Activated CD4-positive, alpha-beta T cell treated with anti-CD3 and anti-CD28 coated beads, Interleukin-2, Interleukin-6, amounts not matched to agents 100 ng/mL and 50 ng/mL, durations not matched to agents 16 hours and 8 hours (primary cell): Measurements from ENCODE around the gene PIK3R2.

ENCODE experiments used
- DNase-seq: peaks from one replicate; pipeline ENCODE4 v3.0.0-alpha.2; 2020

The PIK3R2 gene

DNA sequence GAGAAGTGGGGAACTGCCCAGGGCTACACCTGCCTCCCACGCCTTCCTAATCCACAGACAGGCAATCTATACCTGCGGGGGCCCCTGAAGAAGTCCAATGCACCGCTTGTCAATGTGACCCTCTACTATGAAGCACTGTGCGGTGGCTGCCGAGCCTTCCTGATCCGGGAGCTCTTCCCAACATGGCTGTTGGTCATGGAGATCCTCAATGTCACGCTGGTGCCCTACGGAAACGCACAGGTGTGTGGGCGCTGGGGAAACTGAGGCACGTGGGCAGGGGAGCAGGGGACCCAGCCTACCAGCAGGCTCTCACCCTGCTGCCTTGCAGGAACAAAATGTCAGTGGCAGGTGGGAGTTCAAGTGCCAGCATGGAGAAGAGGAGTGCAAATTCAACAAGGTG, 22.0 kb downstream of the PIK3R2 start:
- DNase-seq: no peak

DNA sequence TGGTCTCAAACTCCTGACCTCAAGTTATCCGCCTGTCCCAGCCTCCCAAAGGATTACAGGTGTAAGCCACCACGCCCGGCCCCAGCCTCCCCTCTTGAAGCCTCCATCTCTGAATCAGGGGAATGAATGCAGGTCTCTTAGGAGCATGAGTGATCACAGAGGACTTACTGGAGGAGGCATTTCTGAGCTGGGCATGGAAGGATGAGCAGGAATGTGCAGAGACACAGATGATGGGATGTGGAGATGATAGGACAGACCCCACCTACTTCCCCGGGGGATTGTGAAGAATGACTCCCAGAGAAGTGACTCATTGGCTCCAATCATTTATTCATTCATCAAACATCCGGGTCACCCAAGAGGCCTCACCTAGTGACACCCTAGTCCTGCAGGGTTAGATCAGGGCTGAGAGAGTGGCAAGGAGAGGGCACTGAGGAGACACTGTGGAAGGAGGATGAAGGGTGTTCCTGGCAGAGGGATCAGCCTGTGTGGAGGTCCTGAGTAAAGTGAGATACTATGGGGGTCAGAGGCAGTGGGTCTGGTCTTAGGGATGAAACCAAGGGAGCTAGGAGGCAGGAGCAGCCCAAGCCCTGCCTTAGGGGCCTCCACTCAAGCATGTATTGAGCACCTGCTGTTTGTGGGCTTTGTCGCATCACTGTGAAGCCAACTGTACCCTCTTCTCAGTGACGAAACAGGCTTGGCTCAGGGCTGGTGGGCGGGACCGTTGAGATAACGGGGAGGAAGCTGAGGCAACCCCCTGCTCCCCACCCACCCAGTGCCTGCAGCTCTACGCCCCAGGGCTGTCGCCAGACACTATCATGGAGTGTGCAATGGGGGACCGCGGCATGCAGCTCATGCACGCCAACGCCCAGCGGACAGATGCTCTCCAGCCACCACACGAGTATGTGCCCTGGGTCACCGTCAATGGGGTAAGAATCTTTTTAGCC, 23.7 kb downstream of the PIK3R2 start:
- no peak for DNase-seq

DNA sequence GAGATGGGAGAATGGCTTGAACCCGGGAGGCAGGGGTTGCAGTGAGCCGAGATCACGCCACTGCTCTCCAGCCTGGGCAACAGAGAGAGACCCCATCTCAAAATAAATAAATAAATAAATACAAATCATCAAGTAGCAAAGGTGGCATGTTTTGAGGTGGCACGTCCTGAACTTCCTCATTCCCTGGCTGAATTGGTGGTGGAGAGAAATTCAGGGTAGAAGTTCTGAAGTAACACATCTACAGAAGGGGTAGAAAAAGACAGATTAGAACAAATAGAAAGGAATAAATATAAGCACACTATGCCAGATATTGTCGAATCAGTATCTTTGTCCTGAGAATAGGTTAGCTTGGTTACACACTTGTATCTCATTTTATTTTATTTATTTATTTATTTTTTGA, 27.0 kb downstream of the PIK3R2 start:
- no peak for DNase-seq

DNA sequence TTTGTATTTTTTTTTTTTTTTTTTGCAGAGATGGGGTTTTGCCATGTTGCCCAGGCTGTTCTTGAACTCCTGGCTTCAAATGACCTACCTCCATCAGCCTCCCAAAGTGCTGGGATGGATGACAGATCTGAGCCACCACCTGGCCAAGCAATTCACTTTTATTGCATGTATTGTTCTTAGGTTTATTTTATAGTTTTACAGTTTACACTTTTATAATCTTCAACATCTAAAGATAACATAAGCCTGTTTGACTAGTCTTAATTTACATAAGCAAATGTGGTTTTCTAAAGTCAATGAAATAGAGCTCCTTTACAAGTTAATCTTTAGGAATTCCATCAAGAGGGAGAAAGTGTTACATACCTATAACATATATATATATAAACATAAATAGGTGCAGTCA, 30.6 kb downstream of the PIK3R2 start:
- DNase-seq: no peak

DNA sequence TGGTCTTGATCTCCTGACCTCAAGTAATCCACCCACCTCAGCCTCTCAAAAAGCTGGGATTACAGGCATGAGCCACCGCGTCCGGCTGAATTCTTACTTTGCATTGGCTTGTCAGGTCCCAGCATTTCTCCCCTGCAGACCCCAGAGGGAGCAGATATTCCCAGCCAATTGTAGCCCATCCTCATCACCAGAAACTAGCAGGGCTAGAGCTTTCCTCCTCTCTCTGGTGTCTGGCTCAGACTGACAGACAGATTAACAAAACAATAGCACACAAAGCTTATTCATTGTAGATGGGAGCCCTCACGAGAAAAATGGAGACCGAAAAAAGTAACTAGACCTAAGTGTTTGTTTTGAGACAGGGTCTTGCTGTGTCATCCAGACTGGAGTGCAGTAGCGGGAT, 32.6 kb downstream of the PIK3R2 start:
- no peak for DNase-seq

DNA sequence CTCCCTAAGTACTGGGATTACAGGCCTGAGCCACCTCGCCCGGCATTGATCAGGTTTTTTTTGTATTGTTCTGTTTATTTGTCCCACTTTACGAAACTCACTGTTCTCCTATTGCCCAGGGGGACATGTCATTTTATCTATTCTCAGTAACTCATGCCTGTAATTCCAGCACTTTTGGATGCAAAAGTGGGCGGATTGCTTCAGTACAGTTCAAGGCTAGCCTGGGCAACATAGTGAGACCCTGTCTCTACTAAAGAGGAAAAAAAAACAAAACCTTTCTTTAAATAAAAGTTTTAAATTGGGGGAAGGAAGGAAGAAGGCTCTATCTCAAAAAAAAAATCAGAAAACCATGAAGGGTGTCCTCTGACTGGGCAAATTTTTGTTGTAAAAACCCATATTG, 37.3 kb downstream of the PIK3R2 start:
- DNase-seq: no peak

DNA sequence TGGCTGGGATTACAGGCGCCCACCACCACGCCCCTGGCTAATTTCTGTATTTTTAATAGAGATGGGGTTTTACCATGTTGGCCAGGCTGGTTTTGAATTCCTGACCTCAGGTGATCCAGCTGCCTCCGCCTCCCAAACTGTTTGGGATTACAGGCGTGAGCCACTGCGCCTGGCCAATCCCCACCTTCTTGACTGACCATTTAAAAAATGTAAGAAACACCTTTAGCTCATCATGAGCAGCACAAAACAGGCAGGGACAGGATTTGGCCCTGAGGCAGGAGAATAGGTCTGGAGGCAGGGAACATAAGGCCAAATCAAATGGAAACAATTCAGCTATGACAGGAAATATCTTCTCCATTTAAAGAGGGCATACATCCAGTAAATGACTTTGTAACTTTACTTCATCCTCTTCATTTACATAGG, 38.7 kb downstream of the PIK3R2 start:
- no peak for DNase-seq

DNA sequence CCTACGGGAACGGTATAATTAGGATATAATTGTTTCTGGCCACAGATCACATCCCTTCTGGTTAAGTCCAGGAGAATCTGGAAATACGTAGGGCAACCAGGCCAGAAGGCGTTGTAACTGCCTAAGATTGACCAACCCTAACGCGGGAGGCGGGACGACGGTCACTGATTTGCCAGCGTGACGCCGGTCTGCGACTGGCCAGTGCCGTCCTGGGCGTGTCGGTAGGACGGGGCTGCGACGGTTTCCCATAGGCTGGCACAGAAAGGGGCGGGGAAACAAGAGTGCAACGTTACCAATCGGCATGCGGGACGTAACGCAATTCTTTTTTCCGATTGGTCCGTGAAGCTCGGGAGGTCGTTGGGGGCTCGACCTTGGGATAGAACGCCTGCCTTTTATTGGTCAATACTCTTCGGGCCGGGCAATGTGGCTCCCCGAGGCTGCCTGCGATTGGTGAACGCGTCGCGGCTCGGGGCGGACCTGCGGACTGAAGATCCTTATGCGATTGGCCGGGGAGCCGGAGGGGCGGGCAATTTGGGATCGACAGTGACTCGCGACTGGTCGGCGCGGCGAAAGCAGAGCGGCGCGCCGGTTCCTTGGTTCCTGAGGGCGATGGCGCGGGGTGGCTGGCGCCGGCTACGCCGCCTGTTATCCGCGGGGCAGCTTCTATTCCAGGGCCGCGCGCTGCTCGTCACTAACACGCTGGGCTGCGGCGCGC, 39.9 kb downstream of the PIK3R2 start, which contains the start of gene MPV17L2:
MPV17L2 (plus strand) TSS at position 546 of the 715 bp plus-strand sequence; CDS start at position 610, 64 bp downstream.
- DNase-seq: peak; percentile 100

DNA sequence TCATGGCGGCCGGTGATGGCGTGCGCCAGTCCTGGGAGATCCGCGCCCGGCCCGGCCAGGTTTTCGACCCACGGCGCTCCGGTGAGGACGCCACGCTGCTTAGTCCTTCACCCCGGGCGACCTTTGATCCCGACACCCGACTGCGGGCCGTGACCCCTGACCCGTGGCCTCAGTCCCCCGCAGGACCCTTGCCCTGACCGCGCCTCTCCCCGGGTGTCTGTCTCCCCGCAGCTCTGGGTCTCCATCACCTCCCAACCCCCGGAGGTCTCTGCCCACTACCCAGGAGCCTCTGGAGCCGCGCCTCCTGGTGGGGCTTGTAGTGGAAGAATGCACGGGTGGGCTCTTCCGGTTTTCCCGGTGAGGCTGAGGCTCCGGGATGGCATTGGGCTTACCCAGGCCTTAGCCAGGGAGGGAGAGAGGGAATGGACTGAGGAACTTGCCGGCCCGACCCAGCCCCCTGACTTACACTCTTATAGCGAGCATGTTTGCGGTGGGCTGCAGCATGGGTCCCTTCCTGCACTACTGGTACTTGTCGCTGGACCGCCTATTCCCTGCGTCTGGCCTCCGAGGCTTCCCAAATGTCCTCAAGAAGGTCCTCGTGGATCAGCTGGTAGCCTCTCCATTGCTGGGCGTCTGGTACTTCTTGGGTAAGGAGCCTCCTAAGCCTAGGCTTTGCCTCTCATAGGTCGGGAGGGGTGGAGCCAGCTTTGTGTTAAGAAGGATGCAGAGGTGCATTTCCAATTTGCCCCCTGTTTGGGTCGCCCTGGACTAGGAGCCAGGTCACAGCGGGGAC, 40.6 kb downstream of the PIK3R2 start:
- no peak for DNase-seq

DNA sequence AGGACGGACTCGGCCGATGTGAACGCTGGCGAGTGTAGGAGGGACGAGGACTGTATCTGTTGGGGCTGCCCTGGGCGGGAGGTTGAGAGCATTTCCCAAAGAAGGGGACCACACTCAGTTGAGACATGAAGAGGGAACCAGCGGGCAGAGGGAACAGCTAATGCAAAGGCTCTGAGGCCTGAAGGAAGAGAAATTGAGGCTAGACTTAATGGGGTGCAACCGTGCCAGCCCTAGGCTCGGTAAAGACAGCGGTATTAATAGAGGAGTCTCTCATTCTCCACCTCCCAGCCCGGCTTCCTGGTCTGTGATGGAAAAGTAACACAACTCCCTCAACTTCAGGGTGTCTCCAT, 41.2 kb downstream of the PIK3R2 start:
- no peak for DNase-seq

DNA sequence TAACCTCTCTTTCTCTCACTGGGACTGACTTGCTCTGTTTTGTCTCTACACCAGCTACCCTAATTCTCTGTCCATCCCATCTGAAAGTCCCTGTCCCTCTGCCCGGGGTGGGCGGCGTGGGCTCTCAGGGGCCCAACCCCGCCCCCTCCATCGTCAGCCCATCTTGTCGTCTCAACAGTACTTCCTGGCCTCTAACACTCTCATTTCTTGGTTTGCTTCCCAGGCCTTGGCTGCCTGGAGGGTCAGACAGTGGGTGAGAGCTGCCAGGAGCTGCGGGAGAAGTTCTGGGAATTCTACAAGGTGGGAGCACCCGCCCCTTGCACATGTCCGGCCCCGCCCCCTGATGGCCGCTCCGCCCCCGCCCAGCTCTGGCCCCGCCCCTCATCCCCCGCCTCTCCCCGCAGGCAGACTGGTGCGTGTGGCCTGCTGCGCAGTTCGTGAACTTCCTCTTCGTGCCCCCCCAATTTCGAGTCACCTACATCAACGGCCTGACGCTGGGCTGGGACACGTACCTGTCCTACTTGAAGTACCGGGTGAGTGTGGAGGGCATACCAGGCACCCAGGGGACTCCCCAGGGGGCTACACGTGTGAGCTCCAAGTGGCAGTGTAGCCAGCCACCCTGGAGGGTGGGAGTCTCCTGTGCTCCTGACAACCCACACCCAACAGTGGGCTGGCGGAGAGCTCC, 41.7 kb downstream of the PIK3R2 start:
- peak; percentile 37 for DNase-seq

DNA sequence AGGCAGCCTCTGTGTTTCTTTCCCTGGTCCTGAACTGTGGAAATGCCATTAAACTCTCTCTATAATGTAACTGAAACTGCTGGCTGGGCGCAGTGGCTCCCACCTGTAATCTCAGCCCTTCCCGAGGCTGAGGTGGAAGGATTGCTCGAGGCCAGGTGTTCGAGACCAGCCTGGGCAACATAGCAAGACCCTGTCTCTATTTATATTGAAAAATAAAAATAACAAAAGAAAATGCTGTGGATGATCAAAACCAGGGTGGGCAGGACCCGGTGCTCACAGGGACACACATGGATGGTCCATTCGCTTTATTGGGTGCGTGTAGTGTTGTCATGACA, 43.5 kb downstream of the PIK3R2 start:
- DNase-seq: no peak

DNA sequence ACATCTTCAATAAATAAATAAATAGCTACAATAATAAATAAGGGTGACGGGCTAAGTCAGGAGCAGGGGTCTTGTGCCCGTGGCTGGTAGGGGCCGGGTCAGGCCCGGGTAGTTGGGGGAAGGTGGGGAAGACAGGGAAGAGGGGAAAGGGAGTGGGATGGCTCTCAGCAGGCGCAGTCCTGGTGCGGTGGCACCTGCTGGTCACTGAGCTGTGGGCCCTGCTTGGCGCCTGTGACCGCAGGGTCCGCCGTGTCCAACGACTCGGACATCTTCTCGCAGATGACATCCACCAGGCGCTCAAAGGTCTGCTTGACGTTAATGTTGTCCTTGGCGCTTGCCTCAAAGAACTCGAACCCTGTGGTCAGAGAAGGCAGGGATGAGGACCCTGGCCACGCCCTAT, 44.3 kb downstream of the PIK3R2 start:
- DNase-seq: no peak

DNA sequence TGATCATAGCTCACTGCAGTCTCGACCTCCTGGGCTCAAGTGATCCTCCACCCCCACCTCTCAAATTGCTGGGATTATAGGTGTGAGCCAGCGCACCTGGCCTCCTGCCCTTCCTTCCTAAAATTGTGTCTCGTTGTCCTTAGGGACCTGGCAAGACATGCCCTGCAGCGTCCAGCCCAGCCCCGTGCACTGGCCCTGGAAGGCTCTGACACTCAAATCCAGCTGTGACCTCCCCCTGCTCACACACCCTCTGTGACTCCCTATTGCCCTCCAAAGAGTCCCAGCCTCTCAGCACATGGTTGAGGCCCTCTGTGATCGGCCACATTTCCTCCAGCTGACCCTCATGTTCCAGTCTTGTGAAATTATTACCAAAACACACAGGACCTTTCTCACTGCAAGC, 45.0 kb downstream of the PIK3R2 start:
- DNase-seq: no peak

DNA sequence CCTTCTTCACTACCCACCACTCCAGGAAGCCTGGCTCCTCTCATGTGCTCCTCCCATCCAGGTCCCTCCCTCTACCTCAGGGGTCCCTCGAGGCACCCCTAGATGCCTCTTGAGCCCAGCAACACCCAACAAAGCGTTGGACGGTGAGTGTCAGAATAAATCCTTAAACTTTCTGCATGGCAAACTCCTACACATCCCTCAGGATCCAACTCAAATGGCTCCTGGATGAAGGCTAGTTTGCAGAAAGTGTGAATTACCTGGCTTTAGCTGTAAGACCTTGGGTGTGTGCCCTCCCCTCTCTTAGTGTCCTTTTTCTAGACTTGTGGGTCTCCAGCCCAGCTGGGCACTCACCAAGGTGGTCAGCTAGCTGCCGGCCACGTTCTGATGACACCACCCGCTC, 45.4 kb downstream of the PIK3R2 start:
- DNase-seq: no peak

DNA sequence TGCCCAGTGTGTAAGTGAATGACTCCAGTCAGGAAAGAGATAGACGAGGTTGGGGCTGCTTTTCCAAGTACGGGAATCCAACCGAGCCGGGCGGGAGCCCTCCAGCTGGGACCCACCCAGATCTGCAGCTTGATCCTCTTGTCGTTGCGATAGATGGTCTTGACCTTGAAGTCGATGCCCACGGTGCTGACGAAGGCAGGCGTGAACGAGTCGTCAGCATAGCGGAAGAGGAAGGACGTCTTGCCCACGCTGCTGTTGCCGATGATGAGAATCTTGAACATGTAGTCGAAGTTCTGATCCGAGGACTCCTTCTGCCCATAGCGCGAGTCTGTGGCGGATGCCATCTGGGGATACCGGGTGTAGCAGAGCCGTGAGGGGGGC, 49.4 kb downstream of the PIK3R2 start:
- DNase-seq: no peak

DNA sequence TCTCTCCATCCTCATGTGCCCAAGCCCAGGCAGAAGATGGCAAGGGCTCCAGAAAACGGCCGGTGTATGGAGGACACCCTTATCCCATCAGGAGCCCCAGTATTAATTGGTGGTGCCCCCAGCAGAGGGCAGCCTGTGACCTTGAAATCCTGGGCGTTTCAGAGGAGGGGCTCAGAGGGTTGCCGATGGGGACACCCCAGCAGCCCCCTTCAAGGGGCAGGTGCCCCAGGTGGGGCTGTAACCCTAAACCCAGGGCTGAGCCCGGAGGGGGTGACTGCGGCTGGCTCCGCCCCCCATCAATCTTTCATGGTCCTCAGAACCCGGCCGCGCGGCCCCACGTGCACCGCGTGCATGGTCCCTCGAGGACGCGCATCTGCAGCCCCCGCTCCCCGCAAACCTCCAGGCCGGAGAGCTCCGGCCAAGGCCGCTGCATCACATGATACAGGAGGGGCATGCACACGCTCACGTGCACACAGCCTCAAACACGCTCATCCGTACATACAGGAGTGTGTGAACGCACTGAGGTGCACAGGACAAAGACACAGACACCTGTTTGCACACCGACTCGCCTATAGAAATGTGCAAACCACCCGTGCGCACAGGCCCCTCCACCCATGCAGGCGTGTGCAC, 49.9 kb downstream of the PIK3R2 start:
- no peak for DNase-seq

DNA sequence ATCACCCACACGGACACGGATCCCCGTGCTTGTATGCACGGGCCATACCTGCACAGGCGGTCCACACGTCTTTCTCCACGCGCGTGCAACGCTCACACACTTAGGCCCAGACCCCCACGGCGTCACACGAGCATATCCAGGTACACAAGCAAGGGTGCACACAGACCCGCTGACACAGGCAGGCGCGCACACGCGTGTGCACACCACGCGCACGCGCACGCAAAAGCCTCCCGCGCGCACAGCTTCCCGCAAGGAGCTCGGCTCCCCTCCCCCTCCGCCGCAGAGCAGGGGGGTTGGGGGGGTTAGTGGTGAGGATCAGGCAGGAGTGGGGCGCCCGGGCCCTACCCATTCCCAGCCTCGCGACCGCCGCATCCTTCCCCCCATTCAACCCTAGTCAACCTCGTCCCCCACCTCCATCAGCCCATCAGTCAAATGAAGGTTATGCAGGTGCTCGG, 50.5 kb downstream of the PIK3R2 start:
- peak; percentile 49 for DNase-seq

DNA sequence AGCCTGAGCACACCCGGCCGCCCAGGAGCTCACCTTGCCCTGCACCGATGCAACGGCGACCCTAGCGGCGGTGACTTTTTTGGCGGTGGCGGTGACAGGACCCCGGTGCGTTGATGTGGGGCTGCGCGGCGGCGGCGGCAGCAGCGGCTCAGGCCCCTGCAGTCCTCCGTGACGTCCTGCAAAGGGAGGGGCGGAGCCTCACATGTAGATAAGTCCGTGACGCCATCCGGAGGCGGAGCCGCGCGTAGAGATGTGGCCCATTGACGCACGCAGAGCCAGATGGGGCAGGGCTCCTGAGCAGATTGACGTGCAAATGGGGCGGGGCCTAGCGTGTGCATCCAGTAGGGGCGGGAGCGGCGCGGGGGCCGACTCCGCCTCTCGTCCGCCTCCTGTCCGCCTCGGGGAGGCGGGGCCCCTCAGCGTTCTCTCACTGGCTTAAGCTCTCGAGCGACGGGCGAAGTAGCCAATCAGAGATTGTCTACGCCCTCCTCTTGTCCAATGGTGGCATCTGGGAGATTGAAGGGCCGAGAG, 51.0 kb downstream of the PIK3R2 start, which contains the start of gene RAB3A:
RAB3A (minus strand) TSS at position 180 of the 531 bp plus-strand sequence. CDS start 1,302 bp downstream, outside the sequence.
- DNase-seq: peak; percentile 100

DNA sequence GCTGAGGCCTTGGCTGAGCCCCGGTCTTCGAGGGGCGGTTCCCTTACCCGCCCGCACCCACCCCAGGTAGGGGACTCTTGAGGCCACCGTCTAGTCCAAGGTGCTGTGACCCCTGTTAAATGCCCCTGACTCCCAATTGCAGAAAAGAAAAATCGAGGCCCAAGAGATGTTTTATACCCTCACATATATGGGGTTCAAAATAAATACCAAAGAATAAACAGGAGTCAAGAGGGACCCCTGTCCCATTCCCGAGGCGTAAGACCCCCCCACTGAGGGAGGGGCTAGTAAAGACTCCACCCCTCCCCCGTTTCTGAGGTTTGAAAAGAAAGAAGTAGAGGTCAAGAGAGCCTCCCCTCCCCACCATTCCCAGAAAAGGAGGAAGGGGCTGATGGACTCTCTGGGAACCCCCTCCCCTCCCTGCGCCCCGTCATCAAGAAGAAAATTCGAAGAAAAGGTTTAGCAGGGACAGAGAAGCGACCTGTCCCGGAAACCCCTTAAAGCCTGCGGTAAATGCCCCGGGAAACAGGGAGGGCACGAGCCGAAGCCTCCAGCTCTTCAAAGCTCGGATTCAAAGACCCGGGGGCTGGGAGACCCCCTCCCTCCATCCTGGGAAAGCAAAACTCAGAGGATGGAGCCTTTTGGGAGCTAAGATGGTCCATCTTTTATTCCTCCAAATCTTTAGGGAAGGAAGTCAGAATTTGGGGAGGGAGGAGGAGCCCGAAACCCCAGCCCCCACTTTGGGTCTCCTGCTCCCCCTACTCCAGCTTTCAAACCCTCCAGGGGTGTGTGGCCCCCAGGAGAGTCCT, 51.6 kb downstream of the PIK3R2 start:
- no peak for DNase-seq
